Activated T-helper 1 cell treated with Interleukin-2 at 50 U/mL for 16 hours (primary cell): ENCODE results near the gene PSPH.
"Not testable (repeated sequence)": the region's sequence is repeated elsewhere in the genome, so short reads cannot be mapped to it uniquely, and the experiment has no call there.

Source experiments
- DNase-seq: peaks from one replicate; pipeline ENCODE4 v3.0.0-alpha.2; 2020; ENCODE audit warnings: low read depth

PSPH gene

GRCh38 chr7:56051339-56052191, at the start of gene PSPH, which contains the start of gene CCT6A:
Gene PSPH, minus strand, starts transcription at chr7:56051444. Its CDS starts 30,232 bp downstream, at chr7:56021212.
Gene CCT6A, plus strand, starts transcription at chr7:56051765. Its CDS starts 84 bp downstream, at chr7:56051849.
- peak; percentile 86 for DNase-seq

GRCh38 chr7:56099653-56100052, 48.4 kb upstream of the PSPH start:
- no peak for DNase-seq

GRCh38 chr7:56098187-56099008, 47.2 kb upstream of the PSPH start:
- not testable (repeated sequence) for DNase-seq

GRCh38 chr7:56097700-56098099, 46.5 kb upstream of the PSPH start:
- DNase-seq, result no peak

GRCh38 chr7:56092789-56093531, 41.7 kb upstream of the PSPH start, which contains the start of gene PHKG1:
Gene PHKG1, minus strand, starts transcription at chr7:56092952. Its CDS starts 4,011 bp downstream, at chr7:56088941.
- DNase-seq, result no peak

- DNase-seq, result not testable (repeated sequence)
These were observed 41.1 kb upstream of the PSPH start for GRCh38 chr7:56092388-56092787.

GRCh38 chr7:56091591-56091990, 40.3 kb upstream of the PSPH start:
- no peak for DNase-seq

- DNase-seq, result no peak
These were observed 36.2 kb upstream of the PSPH start for GRCh38 chr7:56087445-56087844.

GRCh38 chr7:56086761-56087160, 35.5 kb upstream of the PSPH start:
- DNase-seq, result no peak

- no peak for DNase-seq
These were observed 32.0 kb upstream of the PSPH start for GRCh38 chr7:56083150-56083785.

- DNase-seq, result no peak
These were observed 30.5 kb upstream of the PSPH start for GRCh38 chr7:56081626-56082340.

- DNase-seq, result not testable (repeated sequence)
These were observed 29.6 kb upstream of the PSPH start for GRCh38 chr7:56080726-56081435.

GRCh38 chr7:56079450-56080185, 28.4 kb upstream of the PSPH start:
- DNase-seq, result no peak

GRCh38 chr7:56078196-56078595, 27.0 kb upstream of the PSPH start:
- DNase-seq, result no peak

- no peak for DNase-seq
These were observed 26.4 kb upstream of the PSPH start for GRCh38 chr7:56077681-56078080.

GRCh38 chr7:56074371-56074791, 23.1 kb upstream of the PSPH start:
- peak; percentile 27 for DNase-seq

GRCh38 chr7:56066376-56066775, 15.1 kb upstream of the PSPH start:
- DNase-seq, result not testable (repeated sequence)

GRCh38 chr7:56063882-56064625, 12.8 kb upstream of the PSPH start, which contains the start of gene SUMF2:
Gene SUMF2, plus strand, starts transcription at chr7:56064286. Its CDS starts 26 bp downstream, at chr7:56064312.
- DNase-seq, result peak; percentile 85

- DNase-seq, result no peak
These were observed 12.2 kb upstream of the PSPH start for GRCh38 chr7:56063500-56063881.
